NCI-H69 (cell line): Measurements from ENCODE around the gene EEF1AKMT4.
"Not testable (repeated sequence)": the region's sequence is repeated elsewhere in the genome, so short reads cannot be mapped to it uniquely, and the experiment has no call there.

Experiments used
- DNase-seq: peaks from one replicate; lab custom pipeline; 2025; lab: John Stamatoyannopoulos, UW

Gene EEF1AKMT4

DNA sequence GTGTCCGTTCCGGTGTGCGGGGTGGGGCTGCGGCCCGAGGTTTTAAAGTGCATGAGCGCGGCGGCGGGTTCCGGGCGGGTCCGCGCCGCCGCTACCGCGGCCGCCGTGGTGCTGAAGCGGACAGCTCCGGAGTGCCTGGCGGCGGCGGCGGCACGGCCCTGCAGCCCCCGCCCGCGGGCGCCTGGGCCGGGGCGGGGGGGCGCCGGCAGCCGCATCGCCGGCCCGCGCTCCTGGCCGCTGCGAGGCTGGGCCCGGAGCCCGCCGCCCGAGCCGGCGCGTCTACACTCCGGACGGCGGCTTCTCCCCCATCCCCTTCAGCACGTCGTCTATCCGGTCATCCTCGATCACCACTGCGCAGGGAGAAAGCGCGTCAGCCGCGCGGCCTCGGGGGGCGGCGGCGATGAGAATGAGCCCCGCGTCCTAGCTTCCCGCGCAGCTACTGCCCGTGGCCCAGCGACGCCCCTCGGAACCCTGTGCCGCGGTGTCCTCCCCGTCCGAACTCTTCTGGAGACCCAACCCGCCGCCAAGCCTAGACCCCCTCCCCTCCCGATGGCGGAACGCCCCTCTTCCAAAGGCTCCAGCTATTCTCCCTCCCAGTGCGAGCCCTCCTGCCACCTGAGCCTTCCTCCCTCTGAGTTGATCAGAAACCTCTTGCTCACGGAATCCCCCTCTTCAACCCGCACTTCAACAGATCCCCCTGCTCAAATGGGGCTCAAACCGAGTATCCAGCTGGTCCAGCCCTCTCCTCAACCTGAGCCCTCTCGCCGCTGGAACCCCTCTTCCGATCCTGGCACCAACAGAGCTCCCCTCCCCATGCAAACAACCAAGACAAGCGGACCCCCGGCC is 10.6 kb downstream of the EEF1AKMT4 start:
- peak; percentile 76 for DNase-seq

DNA sequence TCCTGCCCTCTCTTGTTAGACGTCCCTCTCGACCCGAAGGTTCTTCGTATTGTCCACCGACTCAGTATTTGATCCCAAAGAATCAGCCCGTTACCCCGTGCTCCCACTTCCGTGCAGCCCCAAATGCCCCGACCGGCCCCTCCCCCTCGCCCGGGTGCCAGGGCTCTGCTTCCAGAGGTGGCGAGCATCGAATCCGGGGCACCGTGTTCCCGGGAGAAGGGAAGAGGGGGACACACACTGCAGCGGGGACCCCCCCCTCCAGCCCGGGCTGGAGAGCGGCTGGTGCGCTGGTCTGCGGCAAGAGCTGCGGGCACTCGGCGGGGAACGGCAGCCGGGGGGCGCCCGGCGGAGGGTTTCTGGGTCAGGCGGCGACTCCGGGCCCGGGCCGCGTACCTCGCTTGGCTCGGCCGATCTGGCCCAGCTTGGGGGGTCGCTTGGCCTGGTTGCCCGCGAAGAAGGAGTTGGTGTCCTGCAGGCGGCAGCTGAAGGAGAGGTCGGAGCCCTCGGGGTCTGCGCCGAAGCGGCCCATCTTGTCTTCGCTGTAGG is 11.3 kb downstream of the EEF1AKMT4 start:
- peak; percentile 76 for DNase-seq

DNA sequence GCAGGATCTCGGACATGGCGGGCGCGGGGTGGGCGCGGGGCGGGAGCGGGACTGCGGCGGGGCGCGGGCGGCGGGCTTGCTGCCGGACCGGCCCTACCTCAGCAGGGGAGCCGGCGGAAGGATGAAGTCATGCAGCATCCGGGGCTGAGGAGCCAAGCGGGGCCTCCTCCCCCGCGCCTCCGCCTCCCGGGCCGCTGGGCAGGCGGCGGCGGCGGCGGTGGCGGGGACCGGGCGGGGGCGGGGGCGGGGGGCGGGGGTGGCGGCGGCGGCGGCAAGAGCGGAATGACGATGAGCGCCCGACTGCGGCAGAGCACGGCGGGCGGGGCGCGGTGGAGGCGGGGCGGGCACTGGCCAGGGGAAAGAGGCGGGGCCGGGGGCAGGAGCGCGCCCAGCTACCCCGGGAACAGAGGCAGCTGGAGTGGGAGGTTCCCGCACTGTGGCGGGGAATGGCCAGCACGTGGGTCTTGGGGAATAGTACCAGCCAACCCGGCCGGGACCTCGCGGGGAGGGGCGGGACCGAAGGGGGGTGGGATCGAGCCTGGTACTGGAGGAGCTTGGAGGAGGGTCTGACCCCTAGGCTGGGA is 11.9 kb downstream of the EEF1AKMT4 start, which contains the start of gene CAMK2N2:
Gene CAMK2N2, minus strand, starts transcription at position 284 of the 584 bp plus-strand sequence. Its CDS starts 268 bp downstream, at position 16.
- peak; percentile 98 for DNase-seq

- DNase-seq: peak; percentile 92
These were observed 12.6 kb downstream of the EEF1AKMT4 start for GRCh38 chr3:184261854-184262763.

- no peak for DNase-seq
These were observed 13.3 kb downstream of the EEF1AKMT4 start for GRCh38 chr3:184262764-184263179.

DNA sequence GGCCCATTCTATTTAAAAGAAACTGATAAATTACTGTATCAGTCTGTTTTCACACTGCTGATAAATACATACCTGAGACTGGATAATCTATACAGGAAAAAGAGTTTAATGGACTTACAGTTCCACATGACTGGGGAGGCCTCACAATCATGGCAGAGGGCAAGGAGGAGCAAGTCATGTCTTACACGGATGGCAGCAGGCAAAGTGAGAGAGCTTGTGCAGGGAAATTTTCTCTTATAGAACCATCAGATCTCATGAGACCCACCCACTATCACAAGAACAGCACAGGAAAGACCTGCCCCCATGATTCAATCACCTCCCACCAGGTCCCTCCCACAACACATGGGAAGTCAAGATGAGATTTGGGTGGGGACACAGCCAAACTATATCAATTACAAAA is 17.8 kb downstream of the EEF1AKMT4 start:
- DNase-seq: not testable (repeated sequence)

- no peak for DNase-seq
These were observed 22.8 kb downstream of the EEF1AKMT4 start for GRCh38 chr3:184272269-184272668.

DNA sequence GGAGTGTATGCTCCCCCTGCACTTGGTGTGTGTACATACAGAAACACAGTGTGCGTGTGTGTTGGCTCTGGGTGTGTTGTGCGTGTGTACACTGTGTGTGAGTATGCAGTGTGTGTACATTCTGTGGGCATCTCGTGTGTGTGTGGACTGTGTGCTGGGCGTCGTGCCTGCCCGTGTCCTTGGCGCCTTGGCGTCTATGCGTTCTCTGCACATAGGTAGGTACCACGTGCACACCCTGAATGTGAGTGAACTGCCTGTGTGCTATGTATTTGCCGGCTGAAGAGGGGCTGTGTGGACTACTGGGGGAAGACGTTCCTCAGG is 25.9 kb downstream of the EEF1AKMT4 start:
- DNase-seq: no peak

DNA sequence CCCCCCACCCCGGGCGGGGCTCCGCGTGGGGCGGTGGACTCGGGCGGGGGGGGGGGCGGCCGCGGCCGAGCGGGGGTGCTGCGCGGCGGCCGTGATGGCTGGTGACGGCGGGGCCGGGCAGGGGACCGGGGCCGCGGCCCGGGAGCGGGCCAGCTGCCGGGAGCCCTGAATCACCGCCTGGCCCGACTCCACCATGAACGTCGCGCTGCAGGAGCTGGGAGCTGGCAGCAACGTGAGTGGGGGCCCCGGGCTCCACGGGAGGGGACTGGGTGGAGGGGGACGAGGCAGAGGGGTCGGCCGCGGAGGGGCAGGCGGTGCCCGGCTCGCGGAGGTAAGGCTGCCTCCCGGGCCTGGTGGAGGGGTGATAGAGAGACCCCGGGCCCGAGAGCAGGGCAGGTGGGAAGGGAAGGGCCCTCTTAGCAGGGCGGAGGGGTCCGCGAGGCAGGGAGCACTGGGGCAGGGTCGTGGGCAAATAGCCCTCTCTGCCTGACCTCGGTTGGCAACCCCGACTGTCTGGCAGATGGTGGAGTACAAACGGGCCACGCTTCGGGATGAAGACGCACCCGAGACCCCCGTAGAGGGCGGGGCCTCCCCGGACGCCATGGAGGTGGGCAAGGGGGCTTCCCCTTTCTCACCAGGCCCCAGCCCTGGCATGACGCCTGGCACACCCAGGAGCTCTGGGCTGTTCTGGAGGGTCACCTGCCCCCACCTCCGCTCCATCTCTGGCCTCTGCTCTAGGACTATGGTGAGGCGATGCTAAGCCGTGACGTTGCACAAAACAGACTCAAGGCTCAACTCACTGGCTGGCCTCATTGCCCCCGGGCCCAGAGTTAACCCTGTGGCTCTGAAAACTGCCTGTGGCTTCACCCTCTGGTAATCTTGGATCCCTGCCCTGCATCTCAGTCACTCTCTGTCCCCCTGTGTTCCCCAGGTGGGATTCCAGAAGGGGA is 26.8 kb downstream of the EEF1AKMT4 start, which contains the start of gene ECE2:
Gene ECE2, plus strand, starts transcription at position 62 of the 950 bp plus-strand sequence. Its CDS starts 132 bp downstream, at position 194.
- peak; percentile 44 for DNase-seq

DNA sequence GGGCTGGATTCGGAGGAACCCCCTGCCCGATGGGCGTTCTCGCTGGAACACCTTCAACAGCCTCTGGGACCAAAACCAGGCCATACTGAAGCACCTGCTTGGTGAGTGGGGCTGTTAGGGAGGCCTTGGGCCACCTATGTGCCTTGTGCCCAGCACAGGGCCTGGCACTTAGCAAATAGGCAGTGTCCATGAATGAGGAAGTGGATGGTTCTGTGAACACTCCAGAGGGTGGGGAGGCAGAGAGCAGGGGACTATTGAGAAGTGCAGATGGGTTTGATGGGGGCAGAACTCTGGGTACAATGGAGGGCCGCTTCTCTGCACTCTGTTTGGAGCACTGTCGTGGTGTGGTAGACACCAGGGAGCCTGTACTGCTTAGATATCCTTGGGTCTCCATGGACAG is 27.9 kb downstream of the EEF1AKMT4 start:
- DNase-seq: no peak

DNA sequence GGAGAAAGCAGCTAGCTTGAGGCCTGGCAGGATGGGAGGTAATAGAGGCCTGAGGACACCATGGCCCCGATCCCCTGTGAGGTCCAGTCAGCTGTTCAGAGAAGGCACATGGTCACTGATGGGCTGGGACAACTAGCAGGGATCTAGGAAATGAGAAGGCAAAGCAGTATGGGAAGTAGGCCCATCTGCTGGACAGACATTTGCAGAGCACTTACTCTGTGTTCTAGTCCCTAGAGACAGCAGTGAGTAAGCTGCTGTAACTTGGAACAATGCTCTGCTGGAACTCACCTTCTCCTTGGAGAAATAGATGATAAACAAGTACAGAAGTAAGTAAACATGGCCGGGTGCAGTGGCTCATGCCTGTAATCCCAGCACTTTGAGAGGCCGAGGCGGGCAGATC is 33.5 kb downstream of the EEF1AKMT4 start:
- DNase-seq: peak; percentile 43

DNA sequence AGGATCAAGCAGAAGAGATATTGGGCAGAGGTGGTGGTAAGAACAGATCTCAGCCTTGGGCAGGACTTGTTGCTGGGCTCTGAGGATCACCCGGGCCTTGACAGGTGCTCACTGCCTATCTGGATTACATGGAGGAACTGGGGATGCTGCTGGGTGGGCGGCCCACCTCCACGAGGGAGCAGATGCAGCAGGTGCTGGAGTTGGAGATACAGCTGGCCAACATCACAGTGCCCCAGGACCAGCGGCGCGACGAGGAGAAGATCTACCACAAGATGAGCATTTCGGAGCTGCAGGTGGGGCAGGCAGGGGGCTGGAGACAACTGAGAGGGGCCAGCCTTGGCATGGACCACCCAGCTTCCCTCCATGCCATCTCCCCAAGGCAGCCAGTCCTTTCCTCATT is 34.2 kb downstream of the EEF1AKMT4 start:
- no peak for DNase-seq

DNA sequence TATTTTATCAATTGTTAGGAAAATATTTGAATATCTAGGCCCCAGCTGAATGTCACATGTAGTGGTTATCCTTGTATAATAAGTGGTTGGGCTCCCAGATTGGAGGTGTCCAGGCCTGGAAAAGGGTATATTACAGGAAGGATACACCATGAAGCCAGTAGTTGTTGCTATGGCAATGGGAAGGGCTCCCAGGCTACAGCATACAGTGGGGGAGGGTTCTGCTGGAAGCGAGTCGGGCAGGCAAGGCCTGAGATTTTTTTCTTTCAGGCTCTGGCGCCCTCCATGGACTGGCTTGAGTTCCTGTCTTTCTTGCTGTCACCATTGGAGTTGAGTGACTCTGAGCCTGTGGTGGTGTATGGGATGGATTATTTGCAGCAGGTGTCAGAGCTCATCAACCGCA is 35.2 kb downstream of the EEF1AKMT4 start:
- DNase-seq: peak; percentile 91

DNA sequence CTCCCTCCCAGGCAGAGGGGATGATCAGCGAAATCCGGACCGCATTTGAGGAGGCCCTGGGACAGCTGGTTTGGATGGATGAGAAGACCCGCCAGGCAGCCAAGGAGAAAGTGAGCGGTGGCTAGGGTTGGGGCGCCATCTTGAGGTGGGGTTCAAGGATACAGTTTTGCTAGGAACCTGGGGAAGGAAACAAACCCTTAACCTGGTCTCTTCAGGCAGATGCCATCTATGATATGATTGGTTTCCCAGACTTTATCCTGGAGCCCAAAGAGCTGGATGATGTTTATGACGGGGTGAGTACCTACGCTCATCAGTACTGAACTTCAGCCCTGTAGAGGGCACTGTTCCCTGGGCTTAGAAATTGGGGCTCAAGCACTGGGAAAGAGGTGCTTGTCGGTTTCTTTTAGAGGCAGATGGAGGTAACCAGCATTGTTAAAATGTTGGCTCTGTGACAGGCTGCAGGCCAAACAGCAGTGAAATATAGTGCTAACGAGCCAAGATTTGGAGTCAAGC is 40.0 kb downstream of the EEF1AKMT4 start:
- DNase-seq: peak; percentile 79

DNA sequence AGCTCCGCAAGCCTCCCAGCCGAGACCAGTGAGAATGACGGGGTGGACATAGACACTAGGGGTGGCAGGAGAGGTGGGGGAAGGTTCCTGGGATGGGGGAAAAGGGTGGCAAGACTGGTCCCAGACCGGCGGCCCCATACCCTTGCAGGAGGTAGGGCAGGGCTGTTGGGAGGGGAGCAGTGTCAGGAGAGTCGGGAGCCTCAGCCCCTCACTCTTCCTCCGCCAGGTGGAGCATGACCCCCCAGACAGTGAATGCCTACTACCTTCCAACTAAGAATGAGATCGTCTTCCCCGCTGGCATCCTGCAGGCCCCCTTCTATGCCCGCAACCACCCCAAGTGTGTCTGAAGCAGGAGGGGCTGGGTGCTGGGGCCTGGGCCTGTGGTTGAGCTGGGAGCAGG is 40.9 kb downstream of the EEF1AKMT4 start:
- DNase-seq: no peak

DNA sequence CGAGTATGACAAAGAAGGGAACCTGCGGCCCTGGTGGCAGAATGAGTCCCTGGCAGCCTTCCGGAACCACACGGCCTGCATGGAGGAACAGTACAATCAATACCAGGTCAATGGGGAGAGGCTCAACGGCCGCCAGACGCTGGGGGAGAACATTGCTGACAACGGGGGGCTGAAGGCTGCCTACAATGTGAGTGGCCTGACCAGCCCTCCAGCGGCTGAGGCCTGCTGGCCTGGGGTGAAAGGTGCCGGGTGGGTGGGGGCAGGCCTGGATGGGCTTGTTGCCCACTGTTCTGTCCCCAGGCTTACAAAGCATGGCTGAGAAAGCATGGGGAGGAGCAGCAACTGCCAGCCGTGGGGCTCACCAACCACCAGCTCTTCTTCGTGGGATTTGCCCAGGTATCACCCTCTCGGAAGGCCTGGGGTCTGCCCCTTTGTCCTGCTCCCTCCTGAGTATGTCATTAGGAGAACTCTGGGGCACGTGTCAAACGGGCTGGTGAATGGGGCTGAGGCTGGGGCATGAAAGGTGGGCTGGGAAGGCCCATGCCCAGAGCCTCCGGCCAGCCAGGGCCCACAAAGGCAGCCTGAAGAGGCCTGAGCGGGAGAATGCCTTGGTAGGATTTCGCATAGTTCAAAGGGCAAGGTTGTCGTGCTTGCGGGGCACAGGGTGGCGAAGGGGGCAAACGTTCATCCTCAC is 41.7 kb downstream of the EEF1AKMT4 start:
- DNase-seq: no peak

DNA sequence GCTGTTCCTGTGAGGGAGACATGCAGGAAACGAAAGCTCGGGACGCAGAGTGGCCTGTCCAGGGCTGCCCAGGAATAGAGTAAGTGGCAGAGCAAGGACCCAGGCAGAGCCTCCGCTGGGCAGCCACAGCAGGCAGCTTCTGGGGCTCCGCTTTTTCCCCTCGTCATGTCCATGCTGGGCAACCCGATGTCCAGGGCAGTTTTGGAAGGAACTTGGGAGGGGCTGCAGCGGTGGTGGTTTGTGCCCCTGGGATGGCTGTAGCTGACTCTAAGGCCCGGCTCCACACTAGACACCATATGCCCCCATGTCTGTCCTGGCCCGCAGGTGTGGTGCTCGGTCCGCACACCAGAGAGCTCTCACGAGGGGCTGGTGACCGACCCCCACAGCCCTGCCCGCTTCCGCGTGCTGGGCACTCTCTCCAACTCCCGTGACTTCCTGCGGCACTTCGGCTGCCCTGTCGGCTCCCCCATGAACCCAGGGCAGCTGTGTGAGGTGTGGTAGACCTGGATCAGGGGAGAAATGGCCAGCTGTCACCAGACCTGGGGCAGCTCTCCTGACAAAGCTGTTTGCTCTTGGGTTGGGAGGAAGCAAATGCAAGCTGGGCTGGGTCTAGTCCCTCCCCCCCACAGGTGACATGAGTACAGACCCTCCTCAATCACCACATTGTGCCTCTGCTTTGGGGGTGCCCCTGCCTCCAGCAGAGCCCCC is 42.4 kb downstream of the EEF1AKMT4 start:
- DNase-seq: no peak

- DNase-seq: no peak
These were observed 46.3 kb downstream of the EEF1AKMT4 start for GRCh38 chr3:184295771-184296170.

GRCh38 chr3:184296616-184297015 is 47.1 kb downstream of the EEF1AKMT4 start:
- DNase-seq: no peak
